GM18508 (cell line): ENCODE results near the gene TTC38.
"Not testable (repeated sequence)": the region's sequence is repeated elsewhere in the genome, so short reads cannot be mapped to it uniquely, and the experiment has no call there.

Experiments used
- ATAC-seq: cut with Tn5 transposase; IDR thresholded peaks from one replicate; pipeline ENCODE4 v1.9.1; 2021; ENCODE audit warnings: moderate number of reproducible peaks; ENCODE audit not compliant: insufficient read depth, unreplicated experiment

TTC38 gene

DNA sequence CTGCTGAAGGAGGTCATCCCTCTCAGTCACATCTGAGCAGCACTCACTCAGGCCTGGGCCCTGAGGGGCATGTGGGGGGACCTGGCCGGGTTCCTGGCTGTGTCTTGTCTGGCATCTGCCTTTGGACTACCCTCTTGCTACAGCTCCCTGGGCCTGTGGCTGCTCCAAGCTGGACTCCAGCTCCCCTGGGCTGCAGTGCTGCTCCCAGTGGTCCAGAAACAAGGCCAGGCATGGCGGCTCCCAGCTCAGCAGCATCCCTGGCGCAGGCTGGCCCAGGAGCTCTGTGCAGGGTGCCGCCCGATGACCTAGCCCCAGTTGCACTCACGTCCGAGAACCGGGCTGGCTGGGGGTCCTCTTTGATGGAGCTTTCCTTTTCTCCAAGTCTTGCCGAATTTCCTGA is 23.0 kb upstream of the TTC38 start:
- no peak for ATAC-seq

DNA sequence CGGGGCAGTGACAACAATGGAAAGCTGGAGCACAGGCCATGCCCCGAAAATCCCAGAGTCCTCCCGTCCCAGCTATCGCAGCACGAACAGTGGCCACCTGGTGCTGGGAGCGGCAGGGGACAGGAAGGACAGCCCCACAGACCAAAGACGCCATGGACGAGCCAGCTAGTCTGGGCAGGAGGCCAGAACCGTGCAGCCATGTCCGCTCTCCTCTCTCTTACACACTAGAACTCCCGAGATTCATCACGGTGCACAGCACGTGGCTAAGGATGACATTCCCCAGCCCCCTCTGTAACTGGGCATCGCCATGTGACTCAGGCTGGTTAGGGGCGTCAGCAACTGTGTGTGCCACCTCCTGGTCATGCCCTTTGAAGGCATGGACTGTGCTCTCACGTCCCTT is 22.3 kb upstream of the TTC38 start:
- ATAC-seq: no peak

DNA sequence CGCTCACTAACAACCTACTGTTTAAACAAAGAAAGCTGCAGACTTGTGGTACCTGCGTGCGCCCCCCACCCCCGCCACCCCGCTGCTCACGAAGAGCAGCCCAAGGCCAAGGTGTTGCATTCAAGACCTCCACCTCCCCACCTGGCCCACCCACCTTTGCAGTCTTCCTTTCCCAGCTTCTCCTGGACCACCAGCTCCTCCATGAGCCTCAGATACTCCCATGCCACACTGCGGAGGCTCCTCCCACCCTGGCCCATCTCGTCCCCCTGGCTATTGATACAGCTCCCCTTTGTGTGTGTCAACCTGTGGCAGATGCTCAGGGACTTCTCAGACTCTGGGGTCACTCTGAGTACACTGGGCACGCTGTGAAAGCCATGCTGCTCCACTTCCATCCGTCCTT is 21.6 kb upstream of the TTC38 start:
- ATAC-seq: no peak

DNA sequence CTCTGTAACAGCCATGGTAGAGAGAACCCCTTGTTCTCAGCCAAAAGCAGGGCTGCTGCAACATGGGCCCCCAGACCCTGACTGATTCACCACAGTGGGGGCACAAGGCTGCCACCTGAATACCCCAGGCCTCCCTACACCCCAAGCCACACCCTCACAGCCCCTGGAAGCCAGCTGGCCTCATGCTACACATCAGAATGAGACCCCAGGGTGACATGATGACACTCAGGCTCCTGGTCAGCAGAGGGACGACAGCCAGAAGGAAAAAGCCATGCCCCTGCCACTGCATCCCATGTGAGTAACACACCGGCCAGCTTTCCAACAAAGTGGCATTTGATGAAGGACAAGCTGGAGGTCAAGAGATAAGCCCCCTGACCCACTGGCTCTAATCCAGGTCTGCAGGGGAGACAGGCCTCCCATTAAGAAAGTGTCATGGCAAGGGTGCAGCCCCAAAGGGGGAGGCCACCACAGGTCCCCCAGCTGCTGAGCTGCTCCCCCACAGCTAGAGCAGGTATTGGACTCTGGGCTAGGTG is 20.3 kb upstream of the TTC38 start:
- ATAC-seq: no peak

DNA sequence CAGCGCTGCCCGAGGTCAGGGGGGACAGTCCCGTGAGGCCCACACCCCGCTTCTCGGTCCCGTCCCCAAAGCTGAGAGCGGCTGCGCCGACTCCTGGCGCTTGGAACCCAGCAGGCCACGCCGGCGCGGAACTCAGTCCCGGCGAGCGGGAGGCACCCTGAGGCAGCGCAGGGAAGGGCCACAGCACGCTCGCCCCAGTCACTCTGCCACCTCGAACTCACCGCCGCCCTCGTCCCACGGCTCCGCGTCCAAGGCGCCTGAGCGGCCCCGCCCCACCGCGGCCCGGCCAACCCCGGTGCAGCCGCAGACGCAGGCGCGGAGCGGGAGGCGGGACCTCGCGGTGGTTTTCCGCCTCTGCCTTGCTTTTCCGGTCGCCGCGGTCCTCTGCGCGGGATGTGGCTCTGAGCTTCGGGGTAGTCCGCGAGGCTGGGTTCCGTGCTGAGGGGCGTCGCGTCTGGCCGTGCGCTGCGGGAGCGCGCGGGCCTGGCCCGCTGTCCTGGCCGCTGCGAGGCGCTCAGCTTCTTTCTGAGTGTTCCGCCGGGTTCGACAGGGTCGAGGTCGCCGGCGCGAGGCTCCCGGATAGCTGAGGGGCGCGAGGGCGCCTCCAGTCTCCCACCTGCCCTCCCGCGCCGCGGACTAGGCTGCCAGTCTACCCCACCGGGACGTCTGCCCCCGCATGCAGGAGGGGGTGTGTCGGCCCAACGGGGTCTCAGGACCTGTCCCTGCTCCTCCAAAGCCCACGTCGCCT is 17.6 kb upstream of the TTC38 start, which contains the start of gene CDPF1:
TSS of gene CDPF1 (minus strand) at position 259 of the 748 bp plus-strand sequence. CDS start 2,009 bp downstream, outside the sequence.
- peak; percentile 39 for ATAC-seq

DNA sequence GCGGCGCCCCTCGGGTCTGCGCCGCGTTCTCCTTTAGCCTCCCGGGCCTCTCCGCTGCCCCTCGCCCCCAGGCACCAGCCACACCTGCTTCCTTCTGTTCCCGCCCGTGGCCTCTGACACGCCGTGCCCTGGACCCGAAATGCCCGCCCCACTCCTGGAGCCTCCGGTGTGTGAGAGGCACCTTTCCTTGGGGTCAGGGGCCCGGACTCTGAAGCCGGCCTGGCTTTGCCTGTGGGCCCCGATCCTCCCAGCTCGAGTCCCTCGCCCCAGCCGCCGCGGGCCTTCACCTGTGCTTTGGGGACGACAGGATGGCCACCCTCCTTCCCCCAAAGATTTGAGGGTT is 17.1 kb upstream of the TTC38 start:
- ATAC-seq: peak; percentile 17

DNA sequence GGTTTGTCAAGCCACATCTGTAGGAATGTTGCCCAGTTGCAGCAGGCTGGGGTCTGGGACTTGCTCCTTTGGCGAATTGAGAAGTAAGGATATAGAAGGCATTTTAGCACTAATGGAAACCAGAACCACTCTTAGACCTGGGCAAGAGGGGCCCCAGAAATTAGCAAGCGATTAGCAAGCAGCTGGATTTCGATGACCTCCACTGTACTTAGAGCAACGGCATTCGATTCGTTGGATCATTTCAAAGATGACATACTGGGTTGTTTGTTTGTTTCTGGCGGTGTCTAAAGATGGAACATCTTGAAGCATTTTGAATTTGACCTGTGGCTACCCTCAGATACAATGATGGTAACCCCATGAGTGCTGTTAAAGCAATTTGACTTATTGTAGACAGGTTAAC is 16.5 kb upstream of the TTC38 start:
- ATAC-seq: no peak

DNA sequence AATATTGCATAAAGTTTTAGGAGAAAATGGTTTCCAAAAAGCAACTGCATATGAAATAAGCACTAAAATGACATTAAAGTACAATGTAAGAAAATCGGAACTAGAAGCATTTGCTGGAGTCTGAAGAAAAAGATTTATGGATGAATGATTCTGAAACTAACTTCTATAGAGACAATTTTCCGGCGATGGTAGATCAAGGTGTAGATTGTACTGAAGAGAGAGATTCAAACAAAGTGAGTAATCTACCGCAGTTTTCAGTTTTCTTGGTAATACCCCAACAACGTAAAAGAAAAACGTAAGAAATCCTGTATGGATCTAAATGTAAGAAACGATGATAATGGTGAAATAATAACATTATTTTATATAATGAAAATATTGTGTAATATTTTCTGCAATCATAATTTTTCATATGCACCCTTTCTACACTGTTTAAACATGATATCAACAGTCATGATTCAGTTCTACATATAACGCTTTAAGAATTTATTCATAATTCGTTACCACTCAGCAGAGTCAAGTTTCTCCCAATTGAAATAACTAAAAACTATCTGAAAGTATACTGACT is 15.9 kb upstream of the TTC38 start:
- no peak for ATAC-seq

DNA sequence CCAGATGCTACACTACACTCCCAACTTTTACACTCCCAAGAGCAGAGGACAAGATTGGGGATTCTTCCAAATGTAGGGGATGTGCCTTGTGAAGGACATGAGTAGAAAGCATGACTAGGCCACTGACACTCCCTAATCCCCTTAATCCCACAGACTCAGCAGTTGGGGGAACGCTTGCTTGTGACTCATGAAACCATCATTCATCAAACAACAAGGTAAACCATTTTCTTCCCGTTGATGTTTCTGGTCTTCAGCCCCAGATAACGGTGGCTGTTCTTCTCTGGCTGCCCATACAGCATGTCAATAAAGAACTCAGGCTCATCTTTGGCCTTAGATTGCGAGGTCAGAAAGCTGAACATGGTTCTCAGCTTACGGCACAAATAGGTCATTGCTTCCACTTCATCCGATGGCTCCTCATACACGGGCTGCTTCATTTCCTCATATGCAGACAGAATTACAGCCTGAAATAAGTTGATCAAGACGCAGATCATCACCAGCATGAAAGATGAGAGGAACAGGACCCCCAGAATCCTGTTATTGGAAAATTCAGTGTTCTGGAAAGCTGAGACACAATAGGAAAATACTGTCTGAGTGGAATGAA is 11.3 kb upstream of the TTC38 start:
- ATAC-seq: no peak

DNA sequence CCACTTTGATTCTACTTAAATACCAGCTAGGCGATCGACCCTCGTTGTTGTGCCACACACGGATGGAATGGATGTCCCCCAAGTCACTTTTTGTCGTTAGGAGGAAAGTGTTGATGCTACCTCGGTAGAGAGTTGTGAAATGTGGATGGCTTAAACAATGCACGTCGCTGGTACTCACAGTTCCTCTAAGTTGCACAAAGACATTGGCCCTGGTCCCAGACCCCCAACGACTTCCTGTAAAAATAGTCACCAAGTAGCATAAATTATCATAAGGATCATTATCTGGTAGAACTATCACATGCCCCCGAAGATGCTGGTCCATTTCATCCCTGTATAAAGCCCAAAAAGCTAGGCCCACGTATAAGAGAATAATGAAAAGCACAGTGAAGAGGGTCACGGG is 8.4 kb upstream of the TTC38 start:
- ATAC-seq: no peak

DNA sequence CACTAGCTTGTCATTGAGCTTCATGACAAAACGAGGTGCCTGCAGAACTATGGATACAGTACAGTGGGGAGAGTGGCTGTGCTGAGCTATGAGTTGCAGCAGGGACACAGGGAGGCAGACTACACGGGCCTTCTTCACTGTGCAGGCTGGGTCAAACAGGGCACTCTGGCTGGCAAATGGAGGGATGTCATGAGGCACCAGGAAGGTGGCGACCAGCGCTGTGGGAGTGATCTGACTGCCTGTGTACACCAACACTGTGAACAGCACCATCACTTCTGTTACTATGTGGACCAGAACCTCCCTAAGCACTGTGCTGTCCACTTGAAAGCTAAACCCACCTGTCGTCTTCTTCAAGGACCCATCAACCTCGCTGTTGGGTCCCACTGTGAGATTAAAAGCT is 7.8 kb upstream of the TTC38 start:
- ATAC-seq: no peak

DNA sequence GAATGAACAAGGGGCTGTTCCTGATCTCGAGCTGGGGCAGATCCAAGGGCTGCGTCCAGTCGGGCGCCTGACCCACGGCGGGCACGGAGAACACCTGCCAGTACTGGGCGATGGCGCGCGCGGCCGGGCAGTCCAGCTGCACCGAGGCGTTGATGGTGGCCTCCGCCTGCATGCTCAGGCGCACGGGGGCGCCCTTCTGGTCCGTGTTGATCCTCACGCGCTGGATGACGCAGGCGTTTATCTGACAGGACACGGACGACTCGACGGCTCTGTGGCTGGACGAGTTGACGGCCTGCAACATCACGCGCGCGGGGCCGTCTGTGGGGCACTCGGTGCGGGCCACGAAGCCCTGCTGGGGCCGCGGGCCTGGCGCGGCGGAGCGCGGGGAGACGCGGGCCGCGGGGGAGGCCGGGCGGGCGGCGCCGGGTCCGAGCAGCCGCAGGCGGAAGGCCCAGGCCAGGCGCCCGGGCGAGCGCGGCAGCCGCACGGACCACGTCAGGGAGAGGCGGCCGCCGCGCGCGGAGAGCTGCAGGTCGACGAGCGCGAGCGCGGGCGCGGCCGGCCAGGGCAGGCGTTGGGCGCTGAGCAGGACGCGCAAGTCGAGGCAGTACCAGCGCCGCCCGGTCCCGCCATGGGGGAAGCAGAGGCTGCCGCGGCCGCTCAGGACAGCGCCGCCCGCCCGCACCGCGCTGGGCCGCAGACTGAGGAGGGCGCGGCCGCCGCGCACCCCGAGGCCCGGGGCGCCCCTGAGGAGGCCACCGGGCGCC is 5.2 kb upstream of the TTC38 start:
- ATAC-seq: no peak

DNA sequence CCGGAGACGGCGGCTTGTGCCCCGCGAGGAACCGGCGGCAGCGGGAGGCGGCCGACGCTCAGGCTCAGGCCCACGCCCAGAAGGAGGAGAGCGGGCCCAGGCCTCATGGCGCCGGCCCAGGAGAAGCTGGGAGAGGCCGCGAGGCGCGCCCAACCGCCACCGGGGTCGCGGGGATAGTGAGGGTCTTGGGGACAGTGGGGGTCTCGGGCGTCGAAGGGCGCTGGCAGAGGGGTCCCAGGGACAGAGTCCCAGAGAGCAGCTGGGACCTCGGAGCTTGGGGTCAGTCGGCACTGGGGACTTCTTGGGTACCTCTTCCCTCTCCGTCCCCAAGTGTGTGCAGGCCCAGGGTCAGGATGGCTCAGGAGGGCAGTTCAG is 4.6 kb upstream of the TTC38 start, which contains the start of gene PKDREJ:
TSS of gene PKDREJ (minus strand) at position 128 of the 375 bp plus-strand sequence. CDS start at position 107, 21 bp downstream.
- no peak for ATAC-seq

DNA sequence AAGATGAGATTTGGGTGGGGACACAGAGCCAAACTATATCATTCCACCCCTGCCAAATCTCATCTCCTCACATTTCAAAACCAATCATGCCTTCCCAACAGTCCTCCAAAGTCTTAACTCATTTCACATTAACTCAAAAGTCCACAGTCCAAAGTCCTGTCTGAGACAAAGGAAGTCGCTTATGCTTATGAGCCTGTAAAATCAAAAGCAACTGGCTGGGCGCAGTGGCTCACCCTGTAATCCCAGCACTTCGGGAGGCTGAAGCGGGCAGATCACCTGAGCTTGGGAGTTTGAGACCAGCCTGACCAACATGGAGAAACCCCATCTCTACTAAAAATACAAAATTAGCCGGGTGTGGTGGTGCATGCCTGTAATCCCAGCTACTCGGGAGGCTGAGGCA is 3.3 kb upstream of the TTC38 start:
- not testable (repeated sequence) for ATAC-seq

DNA sequence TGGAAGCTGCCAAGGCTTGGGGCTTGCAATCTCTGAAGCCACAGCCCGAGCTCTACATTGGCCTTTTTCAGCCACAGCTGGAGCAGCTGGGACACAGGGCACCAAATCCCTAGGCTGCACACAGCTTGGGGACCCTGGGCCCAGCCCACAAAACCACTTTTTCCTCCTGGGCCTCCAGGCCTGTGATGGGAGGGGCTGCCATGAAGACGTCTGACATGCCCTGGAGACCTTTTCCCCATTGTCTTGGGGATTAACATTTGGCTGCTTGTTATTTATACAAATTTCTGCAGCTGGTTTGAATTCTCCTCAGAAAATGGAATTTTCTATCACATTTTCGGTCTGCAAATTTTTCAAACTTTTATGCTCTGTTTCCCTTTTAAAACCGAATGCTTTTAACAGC is 2.2 kb upstream of the TTC38 start:
- ATAC-seq: not testable (repeated sequence)

DNA sequence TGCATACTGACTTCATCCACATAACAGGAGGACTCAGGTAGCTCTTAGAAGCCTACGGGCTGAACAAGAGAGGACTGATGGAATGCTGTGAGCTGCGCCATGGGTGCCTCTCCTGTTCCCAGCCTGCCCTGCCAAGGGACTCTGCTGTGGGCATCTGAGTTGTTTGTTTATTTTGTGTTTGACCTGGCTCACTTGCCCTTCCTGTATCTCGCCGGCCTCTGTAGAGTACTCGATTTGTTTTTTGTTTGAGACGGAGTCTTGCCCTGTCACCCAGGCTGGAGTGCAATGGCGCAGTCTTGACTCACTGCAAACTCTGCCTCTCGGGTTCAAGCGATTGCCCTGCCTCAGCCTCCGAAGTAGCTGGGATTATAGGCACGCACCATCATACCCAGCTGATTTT is 1.8 kb downstream of the TTC38 start:
- ATAC-seq: no peak

DNA sequence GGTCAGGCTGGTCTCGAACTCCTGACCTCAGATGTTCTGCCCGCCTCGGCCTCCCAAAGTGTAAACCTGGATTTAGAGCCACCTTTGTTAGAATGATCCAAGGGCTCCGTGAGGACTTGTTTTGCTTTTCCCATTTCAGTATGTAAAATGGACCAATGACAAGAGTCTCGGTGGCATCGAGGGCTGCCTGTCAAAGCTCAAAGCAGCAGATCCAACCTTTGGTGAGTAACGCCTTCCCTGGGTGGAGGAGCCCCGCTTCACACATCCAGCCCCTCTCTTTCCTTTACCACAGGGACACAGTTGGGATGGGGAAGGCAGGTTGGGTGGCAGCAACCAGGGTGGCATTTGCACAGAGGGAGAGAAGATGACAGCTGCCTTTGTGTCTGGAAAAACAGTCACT is 4.4 kb downstream of the TTC38 start:
- no peak for ATAC-seq

DNA sequence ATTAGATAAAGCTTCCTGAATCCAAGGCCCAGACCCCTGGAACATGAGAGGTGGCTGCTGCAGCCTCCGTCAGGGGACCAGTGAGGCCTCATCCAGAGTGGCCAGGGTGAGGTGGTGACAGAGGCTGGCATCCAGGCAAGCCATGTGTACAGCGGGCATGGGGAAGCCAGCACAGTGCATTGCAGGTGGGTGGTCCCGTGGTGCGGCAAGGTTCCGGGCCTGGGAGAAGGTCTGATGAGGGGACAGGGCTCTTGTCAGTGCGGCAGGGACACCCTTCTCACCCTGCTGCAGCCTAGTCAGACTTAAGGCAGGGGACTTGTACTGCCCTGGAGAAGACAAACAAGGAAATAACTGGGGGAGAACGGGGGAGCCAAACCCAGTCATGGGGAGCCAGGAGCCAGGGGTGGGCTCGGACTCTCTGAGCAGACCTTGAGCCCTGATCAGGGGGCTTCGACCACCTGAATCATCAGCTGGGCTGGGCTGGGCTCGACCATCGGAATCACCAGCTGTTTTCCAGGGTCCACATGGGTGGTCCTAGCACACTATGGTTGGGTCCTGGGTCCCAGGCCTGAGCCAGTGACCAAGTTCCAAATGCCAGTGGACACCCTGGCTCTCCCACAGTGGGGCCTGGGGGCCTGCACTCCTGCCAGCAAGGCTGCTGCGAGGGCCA is 5.1 kb downstream of the TTC38 start:
- ATAC-seq: no peak

DNA sequence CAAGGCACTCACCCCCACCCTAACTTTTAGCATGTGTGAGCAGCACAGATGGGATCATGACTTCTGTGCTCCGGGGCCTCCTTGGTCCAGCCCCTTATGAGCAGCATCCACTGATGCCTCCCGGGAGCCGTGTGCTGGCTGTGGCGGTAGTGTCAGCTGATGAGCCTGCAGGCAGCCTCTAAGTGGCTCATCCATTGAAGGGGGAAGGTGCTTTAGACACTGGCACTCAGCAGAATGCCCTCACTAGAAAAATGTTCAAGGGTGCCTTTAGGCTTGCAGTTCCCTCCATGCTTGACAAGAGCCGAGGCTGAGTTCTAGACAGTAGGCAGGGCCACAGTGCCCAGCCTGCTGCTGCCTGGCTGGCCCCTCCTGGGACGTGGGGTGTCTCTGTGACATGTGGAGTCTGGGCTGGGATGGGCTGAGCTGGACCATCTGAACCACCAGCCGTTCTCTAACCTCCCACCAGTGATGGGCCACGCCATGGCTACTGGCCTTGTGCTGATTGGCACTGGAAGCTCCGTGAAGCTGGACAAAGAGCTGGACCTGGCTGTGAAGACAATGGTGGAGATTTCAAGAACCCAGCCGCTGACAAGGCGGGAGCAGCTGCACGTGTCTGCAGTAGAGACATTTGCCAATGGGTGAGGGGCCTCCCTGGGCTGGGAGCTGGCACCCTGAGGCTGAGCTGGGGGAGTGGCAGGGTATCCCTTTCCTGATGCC is 5.8 kb downstream of the TTC38 start:
- ATAC-seq: no peak

DNA sequence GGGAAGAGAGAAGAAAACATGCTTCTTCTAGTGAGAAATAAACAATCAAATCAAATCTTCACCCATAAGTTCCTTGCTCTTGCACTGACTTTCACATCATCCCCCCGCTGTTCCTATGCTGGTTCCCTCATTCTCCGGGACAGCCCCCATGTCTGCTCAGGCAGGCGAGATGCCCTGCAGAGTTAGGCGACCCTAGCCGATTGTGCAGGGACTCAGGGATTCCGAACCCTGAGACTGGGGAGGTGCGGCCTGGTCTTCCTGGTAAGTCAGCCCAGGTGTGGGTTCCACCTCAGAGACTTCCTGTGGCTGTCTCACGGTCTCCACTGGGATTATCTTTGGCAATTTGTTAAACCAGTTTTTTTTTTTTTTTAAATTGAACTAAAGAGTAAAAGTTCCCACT is 6.6 kb downstream of the TTC38 start:
- ATAC-seq: no peak
